IMR-90 (cell line): Measurements from ENCODE around the gene ITGA3. TPM values are rescaled to one million over a fixed set of nuclear protein-coding genes. Genes with fewer than 3 reads are reported as not detected.

ENCODE experiments used
- ATAC-seq: fragments of 200-7000 bp; cut with Tn5 transposase; 2 replicates; pipeline ENCODE4 v1.9.1; 2020; ENCODE audit warnings: low read depth, mild to moderate bottlenecking, moderate library complexity
- BruUV-seq: library from RNA; stranded (reverse); fragments of 400-500 nt; replicated peaks from 2 replicates; lab custom pipeline; 2021; lab: Mats Ljungman, UMichigan
- CTCF ChIA-PET: fragments of 300-600 bp; formaldehyde crosslinking; extraction: SDS; loops from one replicate; lab custom pipeline; 2021; ENCODE audit warnings: antibody characterized with exemption; lab: Yijun Ruan, JAX
- POLR2A ChIA-PET: fragments of 300-600 bp; sonication (Branson Sonifier 250); formaldehyde crosslinking; loops from one replicate; lab custom pipeline; 2022; ENCODE audit warnings: antibody characterized with exemption; ENCODE audit not compliant: unreplicated experiment; lab: Charles Lee
- DNase-seq: peaks from one replicate; pipeline ENCODE4 v3.0.0; 2013
- H2AFZ ChIP-seq: replicated peaks from 2 replicates; pipeline ENCODE3; 2013; ENCODE audit warnings: low read length, mild to moderate bottlenecking; ENCODE audit not compliant: poor library complexity
- H2AK5ac ChIP-seq: 2 replicates; pipeline ENCODE4 v1.6.1; 2013; ENCODE audit warnings: low read depth, low read length, inconsistent platforms
- H2AK9ac ChIP-seq: replicated peaks from 2 replicates; pipeline ENCODE3; 2013; ENCODE audit warnings: mild to moderate bottlenecking, low read depth, low read length, moderate library complexity; ENCODE audit not compliant: poor library complexity
- H2BK120ac ChIP-seq: 2 replicates; pipeline ENCODE4 v1.6.1; 2013; ENCODE audit warnings: low read depth, low read length, inconsistent platforms
- H2BK15ac ChIP-seq: 3 replicates; pipeline ENCODE4 v1.6.1; 2013; ENCODE audit warnings: low read depth, low read length, inconsistent platforms
- H2BK20ac ChIP-seq: 2 replicates; pipeline ENCODE4 v1.6.1; 2013; ENCODE audit warnings: low read depth, mild to moderate bottlenecking, inconsistent platforms, low read length, moderate library complexity
- H2BK5ac ChIP-seq: 2 replicates; pipeline ENCODE4 v1.6.1; 2013; ENCODE audit warnings: mild to moderate bottlenecking, low read depth, low read length, inconsistent platforms; ENCODE audit not compliant: poor library complexity, severe bottlenecking
- H3K14ac ChIP-seq: replicated peaks from 2 replicates; pipeline ENCODE4 v1.6.1; 2013; ENCODE audit warnings: low read depth, low read length, inconsistent platforms
- H3K18ac ChIP-seq: 2 replicates; pipeline ENCODE4 v1.6.1; 2013; ENCODE audit warnings: low read depth, low read length, control low read depth
- H3K23ac ChIP-seq: 2 replicates; pipeline ENCODE4 v1.6.1; 2013; ENCODE audit warnings: low read depth, low read length, inconsistent platforms
- H3K27ac ChIP-seq: 2 replicates; pipeline ENCODE4 v1.5.1; 2013; ENCODE audit warnings: mild to moderate bottlenecking, control low read depth, low read length; ENCODE audit not compliant: insufficient read depth
- H3K27me3 ChIP-seq: 2 replicates; pipeline ENCODE4 v1.6.1; 2013; ENCODE audit warnings: low read length; ENCODE audit not compliant: control insufficient read depth, insufficient read depth
- H3K36me3 ChIP-seq: 2 replicates; pipeline ENCODE4 v1.6.1; 2013; ENCODE audit warnings: low read length, mixed read lengths; ENCODE audit not compliant: control insufficient read depth, insufficient read depth
- H3K4ac ChIP-seq: 2 replicates; pipeline ENCODE4 v1.6.1; 2013; ENCODE audit warnings: low read depth, low read length, inconsistent platforms
- H3K4me1 ChIP-seq: 2 replicates; pipeline ENCODE4 v1.6.1; 2013; ENCODE audit warnings: low read length, mixed read lengths; ENCODE audit not compliant: control insufficient read depth, insufficient read depth
- H3K4me2 ChIP-seq: 2 replicates; pipeline ENCODE4 v1.6.1; 2013; ENCODE audit warnings: low read depth, mild to moderate bottlenecking, control low read depth, low read length, moderate library complexity
- H3K4me3 ChIP-seq: 2 replicates; pipeline ENCODE4 v1.5.1; 2013; ENCODE audit warnings: low read depth, mild to moderate bottlenecking, control low read depth, low read length, moderate library complexity; ENCODE audit not compliant: insufficient read depth
- H3K56ac ChIP-seq: 2 replicates; pipeline ENCODE4 v1.6.1; 2013; ENCODE audit warnings: low read length, inconsistent platforms; ENCODE audit not compliant: insufficient read depth; ENCODE audit errors: extremely low read depth
- H3K79me1 ChIP-seq, 2 experiments: 2 replicates each; pipeline ENCODE4 v1.6.1; 2013; ENCODE audit warnings: low read length in 2 of 2, inconsistent platforms in 1 of 2, low read depth in 1 of 2
- H3K9ac ChIP-seq: 2 replicates; pipeline ENCODE4 v1.6.1; 2013; ENCODE audit warnings: low read depth, low read length, control low read depth
- H3K9me1 ChIP-seq: 2 replicates; pipeline ENCODE4 v1.6.1; 2013; ENCODE audit warnings: low read length, inconsistent platforms; ENCODE audit not compliant: insufficient read depth
- H3K9me3 ChIP-seq: 2 replicates; pipeline ENCODE4 v1.6.1; 2013; ENCODE audit warnings: low read length; ENCODE audit not compliant: control insufficient read depth, insufficient read depth
- H4K20me1 ChIP-seq: 2 replicates; pipeline ENCODE4 v1.6.1; 2013; ENCODE audit warnings: low read length, inconsistent platforms; ENCODE audit not compliant: insufficient read depth
- H4K5ac ChIP-seq: 2 replicates; pipeline ENCODE4 v1.6.1; 2013; ENCODE audit warnings: mild to moderate bottlenecking, low read depth, low read length, control low read depth
- H4K8ac ChIP-seq, 2 experiments: 2 replicates each; pipeline ENCODE4 v1.6.1; 2013; ENCODE audit warnings: low read depth in 2 of 2, low read length in 2 of 2, control low read depth in 1 of 2, inconsistent platforms in 1 of 2
- H4K91ac ChIP-seq: 2 replicates; pipeline ENCODE4 v1.6.1; 2013; ENCODE audit warnings: low read depth, low read length, inconsistent platforms; ENCODE audit not compliant: insufficient read depth
- BHLHE40 ChIP-seq: fragments of 150-350 bp; IDR thresholded peaks from 2 replicates; pipeline ENCODE4 v1.6.1; 2016; ENCODE audit warnings: mild to moderate bottlenecking, low read depth, low read length
- CEBPB ChIP-seq: IDR thresholded peaks from 2 replicates; pipeline ENCODE4 v1.6.1; 2012; ENCODE audit warnings: low read depth, low read length, improper control_type of control experiment
- CHD1 ChIP-seq: IDR thresholded peaks from 2 replicates; pipeline ENCODE4 v1.6.1; 2012; ENCODE audit warnings: low read depth, low read length, improper control_type of control experiment
- CTCF ChIP-seq: conservative IDR thresholded peaks from 2 replicates; pipeline ENCODE4 v1.5.1; 2012; ENCODE audit warnings: mild to moderate bottlenecking, low read depth, low read length, improper control_type of control experiment
- FOS ChIP-seq: fragments of 150-350 bp; IDR thresholded peaks from 2 replicates; pipeline ENCODE4 v1.6.1; 2016; ENCODE audit warnings: low read depth, low read length
- MAFK ChIP-seq: IDR thresholded peaks from 2 replicates; pipeline ENCODE4 v1.6.1; 2012; ENCODE audit warnings: low read depth, low read length, improper control_type of control experiment
- MAZ ChIP-seq: IDR thresholded peaks from 2 replicates; pipeline ENCODE4 v1.6.1; 2012; ENCODE audit warnings: low read depth, mild to moderate bottlenecking, low read length, improper control_type of control experiment, moderate library complexity, borderline replicate concordance
- MXI1 ChIP-seq: IDR thresholded peaks from 2 replicates; pipeline ENCODE4 v1.6.1; 2012; ENCODE audit warnings: low read depth, mild to moderate bottlenecking, low read length, moderate library complexity, borderline replicate concordance
- NFE2L2 ChIP-seq: fragments of 150-350 bp; IDR thresholded peaks from 2 replicates; pipeline ENCODE4 v1.6.1; 2016; ENCODE audit warnings: low read depth, mild to moderate bottlenecking, low read length
- POLR2A ChIP-seq: IDR thresholded peaks from 2 replicates; pipeline ENCODE4 v1.6.1; 2012; ENCODE audit warnings: mild to moderate bottlenecking, low read depth, low read length
- RAD21 ChIP-seq: IDR thresholded peaks from 2 replicates; pipeline ENCODE4 v1.6.1; 2012; ENCODE audit warnings: low read length, improper control_type of control experiment
- RCOR1 ChIP-seq: IDR thresholded peaks from 2 replicates; pipeline ENCODE4 v1.6.1; 2012; ENCODE audit warnings: mild to moderate bottlenecking, low read length, improper control_type of control experiment; ENCODE audit not compliant: insufficient replicate concordance
- RFX5 ChIP-seq: IDR thresholded peaks from 2 replicates; pipeline ENCODE4 v1.8.0; 2012; ENCODE audit warnings: low read depth, mild to moderate bottlenecking, low read length, moderate library complexity
- SMC3 ChIP-seq: fragments of 150-350 bp; IDR thresholded peaks from 2 replicates; pipeline ENCODE4 v1.6.1; 2016; ENCODE audit warnings: low read depth, mild to moderate bottlenecking, antibody characterized with exemption, low read length, moderate library complexity
- USF2 ChIP-seq: fragments of 150-350 bp; IDR thresholded peaks from 2 replicates; pipeline ENCODE4 v1.6.1; 2017; ENCODE audit warnings: mild to moderate bottlenecking, antibody characterized with exemption, low read length, low read depth
- WGBS, 2 experiments: methylation state at CpG; one replicate each; pipeline versions ENCODE4 v1.1.5 to v1.1.7; 2013; ENCODE audit warnings: missing lambda C conversion rate in 2 of 2; ENCODE audit not compliant: insufficient read length in 1 of 2; ENCODE audit errors: extremely low coverage in 2 of 2; 5-methylcytosine and 5-hydroxymethylcytosine counted together
- dilution Hi-C: fragments of 300-500 bp; cut with HindIII; formaldehyde crosslinking; loops from one replicate; pipeline ENCODE4 v1.14.3; 2018; ENCODE audit warnings: low sequenced_read_pairs; ENCODE audit not compliant: unreplicated experiment
- in situ Hi-C: fragments of 300-500 bp; cut with MboI; formaldehyde crosslinking; loops from 3 replicates; pipeline ENCODE4 v1.14.3; 2019; ENCODE audit warnings: low sequenced_read_pairs, inconsistent platforms, mixed read lengths
- intact Hi-C: fragments of 100-400 bp; cut with micrococcal nuclease; formaldehyde crosslinking; loops from 2 replicates; pipeline ENCODE4 v1.10.0; 2022
- polyA plus RNA-seq, 3 experiments: library from polyadenylated mRNA; depleted of rRNA; stranded (reverse); fragments of >200 nt; gene quantifications; 2 replicates each; pipeline ENCODE4 v1.2.3, GENCODE V29; 2012; ENCODE audit warnings: low replicate concordance in 1 of 3
- total RNA-seq: library from RNA; depleted of rRNA; stranded (reverse); fragments of >200 nt; gene quantifications from 2 replicates; pipeline ENCODE4 v1.2.3, GENCODE V29; 2012
- TF ChIP-seq, protein P1 (sequence below): fragments of 150-350 bp; IDR thresholded peaks from 2 replicates; pipeline ENCODE4 v1.6.1; 2016; ENCODE audit warnings: low read depth, mild to moderate bottlenecking, low read length, moderate library complexity, borderline replicate concordance

Gene ITGA3
- total and polyA plus RNA-seq, 2 of the 4 experiments (the other 2 are of a cell fraction): 78.0 to 202 TPM

DNA sequence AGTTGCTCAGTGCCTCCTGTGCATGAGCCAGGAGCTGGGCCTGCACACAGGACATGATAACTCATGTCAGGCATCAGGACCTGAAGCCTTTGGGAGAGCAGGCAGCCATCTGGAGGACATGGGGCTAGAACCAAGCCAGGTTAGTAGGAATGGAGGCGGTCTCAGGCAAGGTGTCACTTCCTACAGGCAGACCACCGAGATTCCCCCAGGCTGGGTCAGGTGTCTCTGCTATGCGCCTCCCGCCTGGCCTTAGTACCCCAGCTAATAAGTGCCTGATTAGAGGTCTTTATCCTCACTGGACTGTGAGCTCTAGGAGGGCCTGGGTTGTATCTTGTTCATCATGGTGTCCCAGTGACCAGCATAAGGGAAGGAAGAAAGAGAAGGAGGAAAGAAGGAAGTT is 58.5 kb downstream of the ITGA3 start:
- H2AK5ac ChIP-seq: no peak overlapping the region
- ChIA-PET POLR2A (no interaction called here), CTCF (interaction anchor here (0.7 to 1.9 kb wide), 2 partner anchors 9 to 47 kb away, joined by 4 to 10 read pairs; no protein-coding TSS in a partner anchor)
- BruUV-seq: no TSS peak
- no peak overlapping the region for H2BK5ac ChIP-seq
- peaks cover 3% of the 10 kb centered on the region for H3K4me1 ChIP-seq
- H2BK120ac ChIP-seq: no peak overlapping the region
- no peak overlapping the region for H2BK15ac ChIP-seq
- H3K56ac ChIP-seq: no peak overlapping the region
- H2BK20ac ChIP-seq: no peak overlapping the region
- no peak overlapping the region for H3K4ac ChIP-seq
- H2AK9ac ChIP-seq: no peak overlapping the region
- dilution Hi-C loops: no loop called here
- H3K9ac ChIP-seq: no peak overlapping the region
- no peak overlapping the region for H3K18ac ChIP-seq
- H4K5ac ChIP-seq: no peak overlapping the region
- no peaks in the 10 kb centered on the region for H3K27me3 ChIP-seq
- H2AFZ ChIP-seq: no peak overlapping the region
- H3K79me1 ChIP-seq: no peaks in the 10 kb centered on the region
- H3K27ac ChIP-seq: no peak overlapping the region
- no peak for DNase-seq
- intact Hi-C loops: no loop called here
- no peak overlapping the region for H3K14ac ChIP-seq
- H3K4me2 ChIP-seq: no peak overlapping the region
- in situ Hi-C loops: no loop called here
- no peaks in the 10 kb centered on the region for H3K9me3 ChIP-seq
- TF ChIP-seq NFE2L2 (no peak), POLR2A (no peak), FOS (no peak), RCOR1 (no peak), CTCF (no peak), RFX5 (no peak), MAZ (no peak), MAFK (no peak), CEBPB (no peak), USF2 (no peak), BHLHE40 (no peak), RAD21 (no peak), CHD1 (no peak), SMC3 (no peak), MXI1 (no peak)
- TF ChIP-seq, protein P1, sequence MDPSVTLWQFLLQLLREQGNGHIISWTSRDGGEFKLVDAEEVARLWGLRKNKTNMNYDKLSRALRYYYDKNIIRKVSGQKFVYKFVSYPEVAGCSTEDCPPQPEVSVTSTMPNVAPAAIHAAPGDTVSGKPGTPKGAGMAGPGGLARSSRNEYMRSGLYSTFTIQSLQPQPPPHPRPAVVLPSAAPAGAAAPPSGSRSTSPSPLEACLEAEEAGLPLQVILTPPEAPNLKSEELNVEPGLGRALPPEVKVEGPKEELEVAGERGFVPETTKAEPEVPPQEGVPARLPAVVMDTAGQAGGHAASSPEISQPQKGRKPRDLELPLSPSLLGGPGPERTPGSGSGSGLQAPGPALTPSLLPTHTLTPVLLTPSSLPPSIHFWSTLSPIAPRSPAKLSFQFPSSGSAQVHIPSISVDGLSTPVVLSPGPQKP: no peak
- no peak overlapping the region for H3K23ac ChIP-seq
- WGBS, 2 experiments: no CpG with 5 or more reads among the region's 4 CpGs
- no peak overlapping the region for H4K91ac ChIP-seq
- no peaks in the 10 kb centered on the region; the same call in 1 of the 2 replicates for H3K9me1 ChIP-seq
- peaks cover 17% of the 10 kb centered on the region; the same call in 1 of the 2 replicates for H3K36me3 ChIP-seq
- H3K4me3 ChIP-seq: no peak overlapping the region
- H4K20me1 ChIP-seq: no peaks in the 10 kb centered on the region
- ATAC-seq: no peak
- H4K8ac ChIP-seq: no peak overlapping the region
